GM21717 (cell line): ENCODE results near the gene OTOGL.
"Not testable (repeated sequence)": the region's sequence is repeated elsewhere in the genome, so short reads cannot be mapped to it uniquely, and the experiment has no call there.

Source experiments
- ATAC-seq: cut with Tn5 transposase; IDR thresholded peaks from one replicate; pipeline ENCODE4 v1.9.1; 2021; ENCODE audit warnings: mild to moderate bottlenecking, moderate library complexity; ENCODE audit not compliant: unreplicated experiment

OTOGL gene

DNA sequence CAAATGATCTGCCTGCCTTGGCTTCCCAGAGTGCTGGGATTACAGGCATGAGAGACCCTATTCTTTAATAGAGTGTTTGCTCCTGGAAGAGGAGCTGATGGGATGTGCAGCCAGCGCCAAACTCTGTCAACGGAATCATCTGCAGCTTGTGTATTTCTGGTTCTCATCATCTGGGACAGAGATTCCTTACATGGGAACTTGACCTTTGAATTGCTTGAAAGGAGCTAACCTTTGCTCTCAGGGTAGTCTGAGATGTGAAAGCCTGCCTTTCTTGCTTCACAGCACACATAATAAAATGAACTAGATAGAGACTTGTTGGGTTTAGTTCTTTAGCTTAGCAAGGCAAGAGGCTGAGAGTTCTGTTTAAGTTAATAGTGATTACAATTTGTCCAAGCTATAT lies 120.0 kb downstream of the OTOGL start:
- ATAC-seq = no peak

DNA sequence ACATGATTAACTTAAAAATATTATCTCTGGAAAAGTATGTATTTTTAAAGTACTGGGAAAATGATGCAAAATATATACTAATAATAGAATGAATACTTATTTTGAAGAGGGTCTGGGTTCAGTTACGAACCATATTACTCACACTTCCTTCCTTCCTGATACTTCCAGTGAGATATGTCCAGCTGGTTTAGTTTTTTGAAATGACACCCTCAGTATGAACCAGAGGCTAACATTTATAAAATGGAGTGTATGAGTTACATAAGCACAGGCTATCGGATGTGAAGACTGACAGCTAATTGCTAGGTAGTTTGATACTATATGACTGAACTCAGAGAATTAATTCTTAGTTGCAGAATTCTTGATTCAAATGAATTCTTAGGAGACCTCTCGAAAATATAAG lies 122.9 kb downstream of the OTOGL start:
- no peak for ATAC-seq

GRCh38 chr12:80226576-80226975 lies 127.2 kb downstream of the OTOGL start:
- ATAC-seq = no peak

DNA sequence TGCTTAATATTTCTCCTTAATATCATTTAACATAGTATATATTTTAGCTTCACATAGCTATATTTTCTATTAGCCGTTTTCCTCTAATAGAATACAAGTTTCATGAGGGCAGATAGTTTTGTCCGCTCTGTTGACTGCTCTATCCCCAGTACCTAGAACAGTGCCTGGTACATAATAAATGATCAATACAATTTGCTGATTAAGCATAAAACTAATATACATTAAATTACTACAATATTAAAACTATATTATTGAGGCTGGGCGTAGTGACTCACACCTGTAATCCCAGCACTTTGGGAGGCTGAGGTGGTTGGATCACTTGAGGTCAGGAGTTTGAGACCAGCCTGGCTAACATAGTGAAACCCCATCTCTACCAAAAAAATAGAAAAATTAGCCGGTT lies 128.6 kb downstream of the OTOGL start:
- not testable (repeated sequence) for ATAC-seq

DNA sequence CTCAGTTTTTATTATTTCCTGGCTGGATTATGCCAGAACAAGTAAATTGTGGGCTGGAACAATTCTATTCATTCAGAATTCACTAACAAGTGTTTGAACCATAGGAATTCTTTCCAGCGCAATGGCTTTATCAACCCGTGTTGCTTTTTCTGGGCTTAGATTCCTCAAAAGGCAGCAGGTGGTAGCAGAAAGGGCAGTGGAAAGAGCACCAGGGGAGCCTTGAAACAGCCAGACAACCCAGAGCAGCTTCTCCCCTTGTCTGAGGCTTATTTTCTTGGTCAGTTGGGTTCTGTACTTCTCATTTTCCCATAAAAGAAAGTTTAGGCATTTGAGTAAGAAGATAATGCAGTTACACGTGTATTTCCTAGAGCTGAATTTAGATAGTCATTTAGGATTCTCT lies 130.7 kb downstream of the OTOGL start:
- ATAC-seq = no peak

GRCh38 chr12:80232837-80233236 lies 133.5 kb downstream of the OTOGL start:
- no peak for ATAC-seq

- no peak for ATAC-seq
Measured at GRCh38 chr12:80233926-80234325, 134.6 kb downstream of the OTOGL start.

DNA sequence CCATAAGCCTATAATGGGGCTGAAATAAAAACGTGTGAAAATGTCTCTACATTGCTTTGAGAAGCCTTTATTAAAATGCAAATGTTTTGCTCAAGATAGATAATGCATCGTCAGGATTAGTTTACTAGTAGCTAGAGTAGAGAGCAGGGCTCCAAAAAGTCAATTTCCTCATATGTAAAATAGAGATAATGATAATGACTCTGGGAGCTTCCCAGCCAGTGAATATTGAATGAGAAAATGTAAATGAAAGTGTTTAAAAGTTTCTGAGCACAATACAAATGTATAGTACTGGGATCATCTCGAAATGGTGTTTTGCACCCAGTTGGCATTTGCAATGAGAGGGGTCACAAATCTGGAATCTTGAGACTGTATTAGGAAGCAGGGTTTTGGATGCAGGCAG lies 135.3 kb downstream of the OTOGL start:
- ATAC-seq = no peak

- ATAC-seq = no peak
Measured at GRCh38 chr12:80235944-80236343, 136.6 kb downstream of the OTOGL start.

GRCh38 chr12:80239867-80240266 lies 140.5 kb downstream of the OTOGL start:
- ATAC-seq = no peak

DNA sequence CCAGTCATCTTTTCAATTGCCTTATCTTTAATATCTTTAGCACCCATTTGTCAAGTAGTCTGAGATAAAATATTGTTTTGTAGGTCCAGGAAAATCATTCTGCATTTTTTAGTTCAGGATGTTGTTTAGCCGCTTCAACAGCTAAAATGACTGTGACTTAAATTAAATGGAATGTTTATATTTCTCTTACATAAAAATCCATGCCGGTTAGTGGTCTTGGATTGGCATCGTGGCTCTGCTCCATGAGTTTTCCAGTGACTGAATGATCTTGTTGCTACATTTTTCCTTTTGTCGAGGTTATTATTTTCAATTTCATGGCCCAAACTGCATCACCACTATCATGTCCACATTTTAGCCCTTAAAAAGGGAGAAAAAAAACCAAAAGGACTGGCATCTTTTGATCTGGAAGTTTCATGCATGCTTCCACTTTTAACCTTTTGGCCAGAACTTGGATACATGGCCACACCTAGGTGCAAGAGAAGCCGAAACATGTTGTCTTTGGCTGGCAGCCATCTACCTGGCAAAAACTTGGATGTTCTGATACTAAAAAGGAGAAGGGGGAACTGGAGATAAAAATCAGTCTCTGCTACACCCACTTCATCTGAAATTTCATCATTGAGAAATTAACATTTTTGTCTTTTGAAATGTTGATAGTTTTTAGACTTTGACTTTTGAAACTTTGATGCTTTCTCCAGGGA lies 142.4 kb downstream of the OTOGL start:
- no peak for ATAC-seq

DNA sequence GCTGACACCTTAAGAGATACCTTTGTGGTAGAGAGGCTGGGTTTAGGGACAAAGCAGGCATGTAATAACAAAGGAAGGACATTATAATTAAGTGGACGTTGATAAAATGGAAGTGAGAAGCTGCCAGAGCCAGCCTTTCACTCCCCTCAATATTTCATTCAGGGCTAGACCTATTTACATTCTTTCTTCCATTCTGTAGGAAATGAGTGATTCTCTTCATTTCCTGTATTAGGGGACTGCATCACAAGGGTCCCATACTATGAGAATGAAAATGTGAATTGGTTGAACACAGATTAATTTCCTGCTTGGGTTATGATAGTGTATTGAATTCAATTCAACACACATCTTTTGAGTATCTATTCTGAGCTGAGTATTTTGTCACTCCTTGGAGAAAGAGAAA lies 143.0 kb downstream of the OTOGL start:
- ATAC-seq = no peak

GRCh38 chr12:80249581-80249980 lies 150.2 kb downstream of the OTOGL start:
- ATAC-seq = not testable (repeated sequence)

DNA sequence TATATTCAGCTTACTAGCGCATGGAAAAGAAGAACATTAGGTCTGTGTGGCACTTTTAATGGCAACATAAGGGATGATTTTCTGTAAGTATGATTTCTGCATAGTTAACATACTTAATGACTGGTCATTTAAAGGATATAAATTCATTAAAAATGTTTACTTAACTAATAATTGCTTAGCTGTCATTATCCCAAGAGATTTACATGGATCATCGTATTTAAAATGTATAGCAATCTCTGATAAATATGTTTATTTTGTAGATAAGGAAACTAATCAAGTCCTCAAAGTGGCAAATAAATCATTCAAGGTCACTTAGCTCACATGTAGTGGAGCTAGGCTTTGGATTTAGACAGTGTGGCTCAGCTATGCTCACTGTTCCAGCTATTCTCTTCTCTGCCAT lies 158.6 kb downstream of the OTOGL start:
- ATAC-seq = no peak

DNA sequence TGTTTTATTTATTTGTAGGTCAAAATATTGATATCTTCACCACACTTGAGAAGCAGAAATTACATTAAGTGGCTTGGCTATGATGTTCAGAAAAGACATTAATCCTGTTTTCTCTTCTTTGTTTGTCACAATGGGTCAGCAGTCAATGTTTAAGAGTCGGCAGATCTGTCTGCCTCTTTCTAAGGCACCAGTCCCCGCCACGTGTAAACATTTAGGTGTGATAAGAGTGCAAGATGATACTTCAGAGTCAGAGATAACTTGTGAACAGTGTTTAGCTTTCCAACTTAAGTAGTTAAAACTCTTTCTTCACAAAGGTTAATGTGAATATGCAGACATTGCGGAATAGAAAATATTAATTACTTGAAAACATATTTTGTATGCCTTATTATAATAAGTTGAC lies 160.9 kb downstream of the OTOGL start:
- ATAC-seq = no peak

DNA sequence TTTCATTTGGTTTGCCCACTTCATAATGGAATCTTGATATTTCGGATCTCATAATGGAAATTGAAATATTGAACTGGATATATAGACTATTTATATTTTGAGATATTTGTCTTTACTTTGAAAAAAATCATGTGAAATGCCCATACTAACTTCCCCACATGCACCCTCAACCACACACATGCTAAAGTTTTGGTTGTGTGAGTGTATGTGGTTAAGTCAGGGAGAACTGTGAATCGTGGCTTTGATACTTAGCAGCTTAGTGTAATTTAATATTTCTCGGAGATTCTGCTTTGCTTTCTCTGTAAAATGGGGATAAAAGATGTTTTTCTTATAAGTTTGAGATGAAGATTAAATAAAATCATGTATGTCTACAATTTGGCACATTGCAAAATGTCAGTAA lies 162.1 kb downstream of the OTOGL start:
- no peak for ATAC-seq

GRCh38 chr12:80262346-80262745 lies 163.0 kb downstream of the OTOGL start:
- ATAC-seq = no peak

DNA sequence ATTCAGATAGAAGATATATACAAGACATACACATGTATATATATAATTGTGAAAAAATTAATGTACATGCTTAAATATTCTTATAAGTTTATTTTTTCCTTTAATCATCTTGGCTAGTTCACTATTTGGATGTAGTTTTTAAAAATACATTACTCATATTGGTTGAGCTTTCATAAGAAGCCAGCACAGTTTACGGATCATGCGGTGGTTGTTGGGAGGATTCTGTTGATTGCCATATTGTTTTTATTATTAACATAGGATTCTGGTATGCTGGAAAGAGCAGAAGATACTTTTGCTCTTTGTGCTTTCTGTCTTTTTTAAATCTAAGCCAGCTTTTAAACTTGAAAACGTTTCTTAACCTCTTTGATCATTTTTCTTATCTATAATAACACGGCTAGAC lies 163.4 kb downstream of the OTOGL start:
- no peak for ATAC-seq

DNA sequence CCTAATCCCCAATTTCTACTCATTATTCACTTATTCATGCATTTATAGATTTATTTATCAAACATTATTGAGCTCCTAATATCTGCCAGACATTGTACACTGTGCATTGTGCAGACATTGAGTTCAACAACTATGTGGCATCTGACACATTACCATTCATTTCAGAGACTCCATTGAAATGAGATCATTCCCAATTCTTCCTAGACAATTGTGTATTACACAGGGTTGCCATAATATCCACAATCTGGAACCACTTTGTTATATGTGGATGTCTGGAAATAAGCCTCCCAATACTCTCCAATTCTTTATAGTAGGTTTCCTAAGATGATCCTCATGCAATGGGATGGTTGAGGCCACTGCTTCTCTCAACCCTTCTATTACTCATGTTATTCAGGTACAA lies 165.0 kb downstream of the OTOGL start:
- ATAC-seq = no peak

DNA sequence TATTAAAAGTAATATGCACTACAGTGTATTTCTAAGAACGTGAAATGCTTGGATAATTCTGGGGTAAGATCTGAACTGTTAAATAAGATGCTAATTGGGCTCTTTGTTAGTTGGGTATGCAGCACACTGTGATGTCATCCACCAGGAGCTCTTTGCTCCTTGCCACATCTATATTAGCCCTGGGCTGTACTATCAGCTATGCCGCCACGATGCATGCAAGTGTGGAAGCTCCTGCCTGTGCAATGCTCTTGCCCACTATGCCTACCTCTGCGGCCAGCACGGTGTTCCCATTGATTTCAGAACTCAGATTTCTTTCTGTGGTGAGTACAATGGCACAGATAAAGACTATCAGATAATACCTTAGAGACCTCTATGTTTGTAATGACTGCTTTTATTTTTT lies 165.6 kb downstream of the OTOGL start:
- ATAC-seq = no peak

DNA sequence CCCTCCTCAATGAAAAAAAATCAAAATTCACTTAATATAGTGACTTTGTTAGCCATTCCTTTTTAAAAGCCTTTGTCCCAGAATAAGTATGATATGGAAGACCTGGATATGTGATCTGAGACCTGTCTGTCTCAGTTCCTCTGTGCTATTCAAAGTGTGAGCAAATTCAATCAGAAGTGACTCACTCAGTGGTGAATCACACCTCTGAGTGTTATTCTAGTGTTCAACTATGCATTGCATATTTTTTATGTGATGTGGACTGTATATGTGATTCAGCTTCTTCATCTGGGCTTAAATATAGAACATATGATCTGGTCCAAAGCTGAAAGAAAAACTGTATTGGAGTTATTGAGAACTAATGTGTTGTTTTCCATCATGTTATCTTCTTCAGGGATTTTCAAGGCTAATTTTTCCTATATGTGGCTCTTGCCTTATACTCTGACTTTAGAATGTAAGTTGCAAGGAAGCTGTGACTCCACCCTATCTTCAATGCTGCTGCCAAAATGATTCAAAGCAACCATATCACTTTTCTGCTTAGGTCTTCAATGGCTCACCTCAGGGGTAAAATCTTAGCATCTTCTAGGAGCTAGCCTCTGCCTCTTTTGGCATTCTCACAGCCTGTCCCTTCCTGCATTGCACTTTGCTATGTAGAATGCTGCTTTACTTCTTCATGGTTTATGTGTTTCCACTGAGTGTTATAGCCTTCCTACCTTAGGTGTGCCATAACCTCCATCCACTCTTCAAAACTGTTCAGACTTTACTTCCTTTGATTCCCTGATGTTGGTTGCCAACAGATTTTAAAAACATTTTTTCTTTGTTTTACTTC lies 169.8 kb downstream of the OTOGL start:
- ATAC-seq = no peak

- ATAC-seq = no peak
Measured at GRCh38 chr12:80269803-80270552, 170.6 kb downstream of the OTOGL start.
